Pulmonary artery endothelial cell (primary cell): ENCODE data around the gene GGT5. TPM values are rescaled to one million over a fixed set of nuclear protein-coding genes. Genes with fewer than 3 reads are reported as not detected.
"Not testable (repeated sequence)": the region's sequence is repeated elsewhere in the genome, so short reads cannot be mapped to it uniquely, and the experiment has no call there.

Source experiments
- DNase-seq: peaks from one replicate; pipeline ENCODE4 v3.0.0-alpha.2; 2011; ENCODE audit warnings: low read depth, low spot score
- total RNA-seq: library from RNA; depleted of rRNA; stranded (reverse); fragments of >200 nt; gene quantifications from 2 replicates; pipeline ENCODE4 v1.2.3, GENCODE V29; 2014

The GGT5 gene
- total RNA-seq, 1 donor from 2014 or later, result 7.0 TPM

DNA sequence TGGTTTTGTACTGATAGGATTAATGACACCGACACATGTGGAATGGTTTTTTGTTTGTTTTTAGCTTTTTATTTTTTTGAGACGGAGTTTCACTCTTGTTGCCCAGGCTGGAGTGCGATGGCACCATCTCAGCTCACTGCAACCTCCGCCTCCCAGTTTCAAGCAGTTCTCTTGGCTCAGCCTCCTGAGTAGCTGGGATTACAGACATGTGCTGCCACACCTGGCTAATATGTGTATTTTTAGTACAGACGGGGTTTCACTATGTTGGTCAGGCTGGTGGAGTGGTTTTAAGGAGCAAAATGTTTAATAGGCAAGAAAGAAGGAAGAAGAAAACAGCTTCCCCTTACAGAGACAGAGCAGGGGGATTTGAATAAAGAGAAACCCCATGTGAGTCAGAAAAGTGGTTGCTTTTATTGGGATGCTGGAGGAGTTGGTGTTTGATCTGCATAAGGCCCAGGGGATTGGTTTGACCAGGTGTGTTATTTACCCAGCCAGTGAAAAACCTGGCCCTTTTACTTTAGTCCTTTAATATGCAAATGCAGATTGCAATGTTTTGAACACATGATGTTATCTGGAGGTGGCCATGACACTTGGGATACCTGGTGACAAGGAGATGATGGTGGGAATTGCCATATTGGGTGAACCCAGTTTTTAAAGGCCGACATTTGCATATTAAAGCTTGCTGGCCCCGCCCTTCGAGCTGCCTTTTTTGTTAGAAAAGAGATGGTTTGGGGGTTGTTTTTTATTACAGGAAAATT lies 39.3 kb downstream of the GGT5 start:
- no peak for DNase-seq

DNA sequence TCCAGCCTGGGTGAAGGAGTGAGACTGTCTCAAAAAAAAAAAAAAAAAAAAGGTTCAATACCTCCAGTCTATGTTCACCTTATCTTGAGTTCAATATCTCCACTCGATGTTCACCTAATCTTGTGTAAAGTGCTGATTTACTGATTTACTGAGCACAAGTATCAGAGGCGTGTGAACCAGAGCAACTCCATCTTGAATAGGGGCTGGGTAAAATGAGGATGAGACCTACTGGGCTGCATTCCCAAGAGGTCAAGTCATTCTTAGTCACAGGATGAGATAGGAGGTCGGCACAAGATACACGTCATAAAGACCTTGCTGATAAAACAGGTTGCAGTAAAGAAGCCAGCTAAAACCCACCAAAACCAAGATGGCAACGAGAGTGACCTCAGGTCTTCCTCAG lies 41.0 kb downstream of the GGT5 start:
- DNase-seq, result not testable (repeated sequence)

DNA sequence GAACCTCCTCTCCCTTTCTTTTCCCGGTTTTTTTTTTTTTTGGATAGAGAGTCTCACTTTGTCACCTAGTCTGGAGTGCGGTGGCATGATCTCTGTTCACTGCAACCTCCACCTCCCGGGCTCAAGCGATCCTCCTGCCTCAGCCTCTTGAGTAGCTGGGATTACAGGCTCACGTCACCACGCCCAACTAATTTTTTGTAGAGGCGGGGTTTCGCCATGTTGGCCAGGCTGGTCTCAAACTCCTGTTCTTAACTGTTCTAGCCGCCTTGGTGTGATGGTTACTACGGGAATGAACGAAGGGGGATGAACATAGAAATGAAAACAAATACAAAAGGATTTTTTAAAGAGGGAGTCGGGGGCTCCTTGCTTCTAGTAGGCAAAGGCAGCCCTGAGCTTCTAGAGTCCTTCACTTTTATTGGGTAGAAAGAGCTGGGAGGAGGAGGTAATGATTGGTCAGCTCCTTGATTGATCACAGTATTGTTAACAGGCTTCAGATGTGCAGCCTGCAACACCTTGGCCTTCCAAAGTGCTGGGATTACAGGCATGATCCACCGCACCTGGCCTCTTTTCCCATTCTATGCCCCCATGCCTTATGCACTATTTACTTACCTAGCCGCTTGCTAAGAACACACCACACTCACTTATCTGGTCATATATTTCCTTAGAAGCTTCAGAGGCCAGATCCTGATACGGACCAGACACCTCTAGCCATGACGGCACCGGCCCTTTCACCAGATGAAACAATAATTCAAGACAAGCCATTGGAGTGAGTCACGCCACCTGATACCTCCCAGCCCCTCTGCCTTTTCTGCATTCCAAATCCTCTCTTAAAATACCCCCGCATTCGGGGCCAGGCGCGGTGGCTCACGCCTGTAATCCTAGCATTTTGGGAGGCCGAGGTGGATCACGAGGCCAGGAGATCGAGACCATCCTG lies 42.9 kb downstream of the GGT5 start:
- DNase-seq, result no peak

DNA sequence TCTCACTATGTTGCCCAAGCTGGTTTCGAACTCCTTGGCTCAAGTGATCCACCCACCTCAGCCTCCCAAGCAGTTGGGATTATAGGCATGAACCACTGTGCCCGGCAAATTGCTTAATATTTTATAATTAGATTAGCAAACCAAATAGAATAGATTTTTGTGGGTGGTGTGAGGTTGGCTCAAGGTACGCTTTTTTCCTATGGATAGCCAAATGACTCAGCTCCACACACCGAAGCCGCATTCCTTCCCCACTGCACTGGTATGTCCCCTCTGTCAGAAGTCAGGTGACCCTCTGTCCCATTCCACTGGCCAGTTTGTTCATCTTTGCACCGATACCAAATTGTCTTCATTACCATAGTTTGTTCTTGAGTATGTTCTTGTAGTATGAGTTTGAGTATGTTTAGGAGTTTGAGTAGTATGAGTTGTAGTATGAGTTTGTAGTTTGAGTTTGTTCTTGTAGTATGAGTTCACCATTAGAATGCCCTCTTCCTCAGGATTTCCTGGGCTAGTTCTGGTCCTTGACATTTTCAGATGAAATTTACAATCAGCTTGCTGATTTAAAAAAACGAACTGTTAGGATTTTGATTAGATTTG lies 44.2 kb downstream of the GGT5 start:
- peak; percentile 30 for DNase-seq

DNA sequence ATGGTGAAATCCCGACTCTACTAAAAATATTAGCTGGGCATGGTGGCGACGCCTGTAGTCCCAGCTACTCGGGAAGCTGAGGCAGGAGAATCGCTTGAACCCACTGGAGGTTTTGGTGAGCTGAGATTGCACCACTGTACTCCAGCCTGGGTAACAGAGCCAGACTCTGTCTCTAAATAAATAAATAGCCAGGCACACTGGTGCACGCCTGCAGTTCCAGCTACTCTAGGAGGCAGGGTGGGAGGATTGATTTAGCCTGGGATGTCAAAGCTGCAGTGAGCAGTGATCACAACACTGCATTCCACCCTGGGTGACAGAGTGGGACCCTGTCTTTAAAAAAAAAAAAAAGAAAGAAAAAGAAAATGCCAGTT lies 46.2 kb downstream of the GGT5 start:
- no peak for DNase-seq

DNA sequence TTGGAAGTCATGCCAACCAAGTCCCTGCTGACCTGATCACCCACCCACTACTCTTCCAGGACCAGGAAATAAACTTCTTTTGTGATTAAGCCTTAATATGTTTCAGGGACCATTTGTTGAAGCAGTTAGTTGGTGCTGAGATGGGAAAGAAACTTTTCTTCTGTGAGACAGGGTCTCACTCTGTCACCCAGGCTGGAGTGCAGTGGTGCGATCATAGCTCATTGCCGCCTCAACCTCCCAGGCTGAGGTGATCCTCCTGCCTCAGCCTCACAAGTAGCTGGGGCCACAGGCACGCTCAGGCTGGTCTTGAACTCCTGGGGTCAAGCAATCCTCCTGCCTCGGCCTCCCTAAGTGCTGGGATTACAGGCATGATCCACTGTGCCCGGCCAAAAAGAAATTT lies 53.0 kb downstream of the GGT5 start:
- DNase-seq, result no peak

DNA sequence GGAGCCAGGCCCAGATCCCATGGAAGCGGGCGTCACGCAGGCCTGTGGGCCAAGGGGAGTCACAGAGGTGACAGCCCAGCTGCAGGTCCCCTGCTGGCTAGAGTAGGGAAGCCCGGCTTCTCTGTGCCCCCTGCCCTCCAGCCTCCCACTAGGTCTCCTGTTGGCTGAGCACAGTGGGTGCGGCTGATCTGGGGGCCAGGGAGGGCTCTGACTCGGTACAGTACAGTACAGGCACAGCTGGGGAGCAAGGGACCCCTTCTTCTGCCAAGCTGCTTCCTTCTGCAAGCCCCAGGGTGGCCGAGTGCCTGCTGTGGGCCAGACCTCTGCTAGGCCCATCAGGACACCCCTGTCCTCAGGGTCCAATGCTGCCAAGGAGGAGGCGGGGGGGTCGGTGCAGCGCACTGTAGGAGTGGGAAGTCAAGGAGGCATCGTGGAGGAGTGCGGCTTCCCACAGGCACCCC lies 53.5 kb downstream of the GGT5 start:
- no peak for DNase-seq

DNA sequence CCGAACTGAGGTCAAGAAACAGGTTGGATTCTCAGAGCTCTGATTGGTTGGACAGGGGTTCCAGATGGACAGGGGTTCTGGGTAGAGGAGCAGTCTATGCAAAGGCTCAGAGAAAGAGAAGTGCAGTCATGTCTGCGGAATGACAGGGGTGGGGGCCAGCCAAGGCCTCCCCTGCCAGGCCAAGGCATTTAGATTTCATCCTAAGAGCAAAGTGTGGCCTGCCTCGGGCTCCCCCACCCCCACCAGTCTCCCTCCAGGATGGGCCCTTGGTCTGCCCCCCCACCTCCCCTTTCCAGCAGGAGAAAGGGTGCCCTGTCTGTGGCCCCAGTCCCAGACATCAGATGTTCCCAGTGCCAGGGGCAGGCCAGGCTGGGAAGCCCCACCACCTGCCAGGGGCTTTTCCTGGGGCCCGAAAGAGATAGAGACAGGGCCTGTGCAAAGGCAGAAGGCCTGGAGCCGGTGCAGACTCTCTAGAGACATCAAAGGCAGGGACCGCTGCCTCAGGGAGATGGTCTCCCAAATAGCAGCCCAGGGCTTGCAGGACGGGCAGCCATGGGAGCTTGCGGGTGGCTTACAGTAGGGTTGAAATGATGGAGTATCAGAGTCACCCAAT lies 54.2 kb downstream of the GGT5 start:
- DNase-seq, result no peak

DNA sequence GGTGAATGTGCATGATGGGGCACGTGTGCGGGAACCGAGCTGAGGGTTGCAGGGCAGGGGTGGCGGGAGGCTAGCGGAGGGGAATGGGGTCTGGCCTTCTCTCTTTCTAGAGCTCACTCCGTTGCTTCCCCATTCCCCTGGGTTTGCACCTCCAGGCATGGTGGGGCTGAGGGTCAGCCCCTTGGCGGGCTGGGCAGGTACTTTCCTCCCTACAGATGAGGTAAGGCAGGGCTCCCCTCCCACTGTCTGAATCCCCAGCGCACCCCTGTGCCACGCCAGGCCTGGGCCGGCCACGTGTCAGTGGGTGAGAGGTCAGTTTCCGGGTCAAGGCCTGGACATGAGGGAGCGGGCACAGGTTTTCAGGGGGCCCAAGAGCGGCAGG lies 54.7 kb downstream of the GGT5 start:
- no peak for DNase-seq

DNA sequence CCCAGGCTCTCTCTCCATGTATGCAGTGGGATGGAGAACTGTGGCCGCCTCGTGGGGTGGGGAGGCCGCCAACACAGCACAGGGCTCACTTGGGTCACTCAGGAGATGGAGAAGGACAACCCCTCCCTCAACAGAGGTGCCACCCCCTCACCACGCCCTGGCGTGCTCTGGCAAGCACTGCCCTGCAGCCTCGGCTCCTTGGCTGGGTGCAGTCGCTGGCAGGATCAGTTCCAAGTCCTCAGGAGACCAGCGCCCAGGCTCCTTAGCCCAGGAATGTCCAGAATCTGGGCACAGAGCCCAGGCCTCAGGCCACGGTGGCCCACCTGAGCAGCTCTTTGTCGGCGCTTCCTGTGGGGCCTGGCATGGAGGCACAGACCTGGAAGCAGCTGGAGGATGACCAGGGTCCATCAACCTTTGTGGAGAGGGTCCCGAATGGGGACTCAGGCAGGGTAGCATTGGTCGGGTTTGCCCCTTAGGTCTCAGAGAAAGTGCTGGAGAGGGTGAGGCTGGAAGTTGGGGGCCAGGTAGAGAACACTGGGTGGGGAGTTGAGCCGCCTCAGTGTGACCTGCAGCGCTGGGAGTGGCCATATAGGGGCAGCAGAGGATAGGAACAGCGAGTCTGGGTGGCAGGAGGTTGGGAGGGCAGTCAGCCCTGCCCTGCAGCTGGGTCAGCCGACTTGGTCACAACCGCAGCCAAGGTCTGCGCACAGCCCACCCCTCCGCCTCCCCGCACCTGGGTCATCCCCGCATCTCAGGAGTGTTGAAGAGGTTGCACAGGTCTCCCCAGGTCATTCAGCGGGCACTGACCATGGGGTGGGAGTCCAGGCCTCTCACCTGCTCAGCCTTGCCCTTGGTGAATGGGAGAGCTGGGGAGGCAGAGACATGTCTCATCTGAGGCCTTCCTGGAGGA lies 55.4 kb downstream of the GGT5 start:
- DNase-seq, result peak; percentile 11

DNA sequence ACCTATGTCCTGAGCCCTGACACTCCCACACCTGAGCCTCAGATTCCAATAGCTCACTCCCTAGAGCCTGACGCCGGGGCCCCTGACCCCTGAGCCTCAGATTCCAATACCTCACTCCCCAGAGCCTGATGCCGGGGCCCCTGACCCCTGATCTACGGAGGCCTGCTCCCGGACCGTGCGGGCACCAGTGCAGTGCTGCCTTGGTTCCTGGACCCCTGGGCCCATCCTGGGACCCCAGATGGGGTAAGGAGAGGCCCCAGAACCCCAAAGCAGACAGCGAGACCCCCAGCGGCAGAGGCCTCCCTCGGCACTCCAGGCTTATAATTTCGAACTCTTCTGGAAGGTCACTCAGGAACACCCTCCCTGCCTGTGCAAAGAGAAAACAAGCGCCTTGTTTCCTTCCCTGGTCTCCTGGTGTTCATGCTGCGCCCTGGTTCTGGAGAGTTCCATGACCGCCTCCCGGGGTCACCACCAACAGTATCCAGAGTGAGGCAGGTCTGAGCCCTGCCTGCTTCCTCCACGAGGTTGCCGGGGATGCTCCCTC lies 56.1 kb downstream of the GGT5 start:
- no peak for DNase-seq

DNA sequence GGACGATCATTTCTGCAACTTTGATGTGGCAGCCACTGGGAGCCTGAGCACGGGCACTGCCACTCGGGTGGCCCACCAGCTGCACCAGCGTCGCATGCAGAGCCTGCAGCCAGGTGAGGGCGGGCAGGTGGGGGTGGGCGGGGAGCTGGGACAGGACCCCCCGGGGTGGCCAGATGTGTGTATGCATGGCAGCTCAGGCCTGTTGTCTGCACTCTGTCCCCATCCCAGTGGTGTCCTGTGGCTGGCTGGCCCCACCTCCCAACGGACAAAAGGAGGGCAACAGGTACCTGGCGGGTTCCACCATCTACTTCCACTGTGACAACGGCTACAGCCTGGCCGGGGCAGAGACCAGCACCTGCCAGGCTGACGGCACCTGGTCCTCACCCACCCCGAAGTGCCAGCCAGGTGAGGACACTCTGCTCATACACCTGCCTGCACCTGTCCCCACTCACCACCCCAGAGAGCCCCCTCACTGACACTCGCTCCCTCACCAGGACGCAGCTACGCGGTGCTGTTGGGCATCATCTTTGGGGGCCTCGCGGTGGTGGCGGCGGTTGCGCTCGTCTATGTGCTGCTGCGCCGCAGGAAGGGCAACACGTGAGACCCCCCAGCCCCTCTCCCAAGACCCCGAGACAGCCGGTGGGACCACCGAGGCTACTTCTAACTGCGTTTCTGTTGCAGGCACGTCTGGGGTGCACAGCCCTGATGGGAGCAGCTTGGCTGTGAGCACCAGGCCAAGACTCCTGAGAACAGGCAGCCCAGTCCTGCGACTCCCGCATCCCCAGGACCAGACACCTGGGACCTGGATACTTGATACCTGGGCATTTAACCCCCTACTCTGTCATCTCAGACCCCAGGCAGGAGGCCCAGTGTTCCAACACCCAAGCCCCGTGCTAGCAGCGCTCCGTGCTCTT lies 56.9 kb downstream of the GGT5 start:
- no peak for DNase-seq

DNA sequence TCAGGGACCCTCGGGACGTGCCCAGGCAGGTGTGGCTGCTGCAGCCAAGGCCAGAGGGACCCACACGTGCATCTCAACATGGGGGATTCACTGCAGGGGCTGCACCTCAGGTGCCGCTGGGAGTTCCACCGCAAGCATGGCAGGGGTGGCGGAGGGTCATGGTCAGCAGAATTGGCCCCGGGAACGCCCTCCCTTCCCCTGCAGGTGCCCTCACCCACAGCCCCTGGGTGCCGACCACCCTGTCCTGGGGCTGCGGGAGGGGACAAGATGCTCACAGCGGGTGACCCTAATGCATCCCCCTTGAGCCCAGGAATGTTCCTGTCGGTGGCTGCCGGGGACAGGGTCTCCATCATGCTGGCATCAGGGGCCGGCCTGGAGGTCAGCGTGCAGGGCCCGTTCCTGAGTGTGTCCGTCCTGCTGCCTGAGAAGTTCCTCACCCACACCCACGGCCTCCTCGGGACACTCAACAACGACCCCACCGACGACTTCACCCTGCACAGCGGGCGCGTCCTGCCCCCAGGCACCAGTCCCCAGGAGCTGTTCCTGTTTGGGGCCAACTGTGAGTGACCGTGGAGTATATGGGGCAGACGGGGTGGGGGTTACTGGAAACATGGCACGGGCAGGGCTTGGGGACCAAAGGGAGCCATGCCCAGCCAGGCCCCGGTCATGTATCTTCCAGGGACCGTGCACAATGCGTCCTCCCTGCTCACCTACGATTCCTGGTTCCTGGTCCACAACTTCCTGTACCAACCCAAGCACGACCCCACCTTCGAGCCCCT lies 57.8 kb downstream of the GGT5 start:
- no peak for DNase-seq

DNA sequence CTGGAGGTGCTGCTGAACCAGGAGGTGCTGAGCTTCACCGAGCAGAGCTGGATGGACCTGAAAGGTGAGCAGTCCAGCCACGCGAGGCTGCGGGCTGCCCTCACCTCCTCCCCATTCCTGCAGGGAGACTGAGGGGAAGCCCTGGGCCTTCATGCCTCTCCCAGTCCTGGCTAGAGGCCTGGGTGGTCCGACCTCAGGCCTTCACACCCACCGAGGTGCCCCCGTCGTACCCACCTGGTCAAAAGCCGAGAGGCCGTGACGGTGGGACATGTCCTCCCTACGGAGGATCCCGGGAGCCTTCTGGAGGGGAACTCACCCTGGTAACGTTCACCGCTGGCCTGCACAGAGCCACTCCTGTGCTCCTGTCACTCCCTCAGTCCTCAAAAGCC lies 58.5 kb downstream of the GGT5 start:
- no peak for DNase-seq

DNA sequence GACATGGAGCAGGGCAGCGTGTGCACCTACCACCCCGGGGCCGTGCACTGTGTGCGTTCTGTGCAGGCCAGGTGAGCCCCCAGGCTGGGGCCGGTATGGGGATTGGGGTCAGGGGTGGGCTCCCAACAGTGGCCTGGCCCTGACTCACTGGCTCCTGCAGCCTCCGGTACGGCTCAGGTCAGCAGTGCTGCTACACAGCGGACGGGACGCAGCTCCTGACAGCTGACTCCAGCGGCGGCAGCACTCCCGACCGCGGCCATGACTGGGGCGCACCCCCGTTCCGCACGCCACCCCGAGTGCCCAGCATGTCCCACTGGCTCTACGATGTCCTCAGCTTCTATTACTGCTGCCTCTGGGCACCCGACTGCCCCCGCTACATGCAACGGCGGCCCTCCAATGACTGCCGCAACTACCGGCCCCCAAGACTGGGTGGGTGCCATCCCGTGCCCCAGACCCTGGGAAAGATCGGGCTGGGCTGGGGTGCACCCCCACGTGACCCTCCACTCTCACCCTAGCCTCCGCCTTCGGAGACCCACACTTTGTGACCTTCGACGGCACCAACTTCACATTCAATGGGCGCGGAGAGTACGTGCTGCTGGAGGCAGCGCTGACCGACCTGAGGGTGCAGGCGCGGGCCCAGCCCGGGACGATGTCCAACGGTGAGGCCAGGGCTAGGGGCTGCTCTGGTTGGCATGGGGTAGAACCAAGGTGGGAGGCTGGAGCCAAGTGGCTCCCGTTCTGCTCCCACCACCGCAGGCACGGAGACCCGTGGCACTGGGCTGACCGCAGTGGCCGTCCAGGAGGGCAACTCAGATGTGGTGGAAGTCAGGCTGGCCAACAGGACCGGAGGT lies 59.2 kb downstream of the GGT5 start:
- DNase-seq, result no peak

DNA sequence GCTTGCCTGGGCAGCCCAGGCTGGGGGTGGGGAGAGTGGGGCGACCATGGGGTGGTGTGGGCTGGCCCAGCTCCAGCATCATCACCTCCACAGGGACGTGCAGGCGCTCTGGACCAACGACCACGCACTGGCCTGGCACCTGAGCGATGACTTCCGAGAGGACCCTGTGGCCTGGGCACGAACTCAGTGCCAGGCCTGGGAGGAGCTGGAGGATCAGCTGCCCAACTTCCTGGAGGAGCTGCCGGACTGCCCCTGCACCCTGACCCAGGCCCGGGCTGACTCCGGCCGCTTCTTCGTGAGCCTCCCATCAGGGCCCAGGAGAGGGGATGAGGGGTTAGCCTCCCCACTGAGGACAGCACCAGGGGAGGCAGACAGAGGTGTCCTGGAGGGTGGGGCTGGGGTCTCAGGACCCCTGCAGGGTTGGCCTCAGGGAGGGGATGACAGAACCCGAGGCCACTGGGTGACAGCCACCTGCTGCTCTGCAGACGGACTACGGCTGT lies 59.8 kb downstream of the GGT5 start:
- DNase-seq, result no peak

DNA sequence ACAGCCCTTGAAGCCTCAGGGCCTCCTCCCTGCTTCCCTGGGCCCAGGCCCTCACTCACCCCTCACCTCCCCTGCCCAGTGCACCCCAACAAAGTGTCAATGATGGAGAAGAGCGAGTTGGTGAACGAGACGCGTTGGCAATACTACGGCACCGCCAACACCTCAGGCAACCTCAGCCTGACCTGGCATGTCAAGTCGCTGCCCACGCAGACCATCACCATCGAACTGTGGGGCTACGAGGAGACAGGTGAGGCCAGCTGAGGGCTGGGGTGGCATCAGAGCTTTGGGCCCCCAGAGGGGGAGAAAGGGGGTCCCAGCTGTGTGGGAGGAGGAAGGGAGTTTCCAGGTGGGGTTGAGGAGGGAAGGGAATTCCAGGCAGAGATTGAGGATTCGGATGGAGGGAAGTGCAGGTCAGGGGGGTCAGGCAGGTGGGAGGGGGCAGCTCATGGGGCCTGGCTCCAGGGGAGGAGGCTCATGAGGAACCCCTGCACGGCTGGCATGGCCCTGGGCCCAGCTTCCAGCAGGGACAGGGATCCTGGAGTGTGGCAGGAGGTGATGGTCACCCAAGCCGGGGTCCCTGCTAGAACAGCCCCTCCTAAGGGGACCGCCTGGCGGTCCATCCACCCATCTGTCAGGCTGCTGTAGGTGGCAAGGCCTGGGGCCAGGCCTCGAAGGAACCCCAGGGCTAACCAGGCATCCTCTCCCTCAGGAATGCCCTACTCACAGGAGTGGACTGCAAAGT lies 60.7 kb downstream of the GGT5 start:
- no peak for DNase-seq
